GM19467 (cell line): ENCODE data around the gene OR6N1.

Experiments
- ATAC-seq: cut with Tn5 transposase; IDR thresholded peaks from one replicate; pipeline ENCODE4 v1.9.1; 2021; ENCODE audit warnings: mild to moderate bottlenecking, moderate library complexity; ENCODE audit not compliant: unreplicated experiment

The OR6N1 gene

DNA sequence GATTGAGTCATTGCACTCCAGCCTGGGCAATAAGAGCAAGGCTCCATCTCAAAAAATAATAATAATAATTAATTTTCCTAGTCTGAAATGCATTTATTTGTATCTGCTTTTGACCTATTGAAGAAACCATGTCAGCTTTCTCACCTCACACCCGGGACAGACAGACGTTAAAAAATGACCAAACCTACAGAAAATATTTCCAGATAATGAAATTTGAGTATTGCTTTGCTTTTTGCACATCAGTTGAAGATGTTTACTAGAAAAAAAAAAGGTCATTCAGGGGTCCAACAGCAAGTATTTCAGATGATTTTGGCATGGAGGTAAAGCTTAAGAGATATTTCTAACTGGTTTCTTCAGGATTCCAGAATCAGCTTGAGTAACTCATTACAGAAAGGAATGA is 17.6 kb downstream of the OR6N1 start, which contains the start of gene OR6K6:
TSS of gene OR6K6 (plus strand) at position 301 of the 400 bp plus-strand sequence. CDS start 168 bp downstream, outside the sequence.
- ATAC-seq: no peak

DNA sequence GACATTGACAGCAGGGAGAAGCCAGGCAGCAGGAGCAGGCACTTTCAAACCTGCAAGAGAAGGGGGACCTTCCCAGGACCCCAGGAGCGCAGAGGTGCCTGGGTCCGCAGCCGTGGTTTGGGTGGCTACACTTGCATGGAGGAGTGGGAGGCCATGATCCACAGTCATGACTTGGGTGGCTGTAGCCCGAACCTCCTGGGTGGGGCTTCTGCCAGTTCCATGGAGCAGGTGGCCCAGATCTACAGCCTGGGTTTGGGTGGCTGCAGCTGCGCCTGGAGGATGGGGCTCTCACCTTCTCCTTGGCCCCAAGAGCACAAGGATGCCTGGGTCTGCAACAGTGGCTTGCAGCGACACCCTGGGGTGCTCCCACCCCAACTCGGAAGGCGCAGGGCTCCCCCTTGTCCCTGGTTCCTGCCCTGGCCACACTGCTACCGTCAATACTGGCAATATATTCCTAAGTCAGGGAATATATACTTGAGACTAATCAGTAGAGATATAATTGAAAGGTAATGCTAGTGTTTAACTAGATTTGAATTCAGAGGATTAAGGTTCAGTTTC is 19.8 kb downstream of the OR6N1 start:
- no peak for ATAC-seq

DNA sequence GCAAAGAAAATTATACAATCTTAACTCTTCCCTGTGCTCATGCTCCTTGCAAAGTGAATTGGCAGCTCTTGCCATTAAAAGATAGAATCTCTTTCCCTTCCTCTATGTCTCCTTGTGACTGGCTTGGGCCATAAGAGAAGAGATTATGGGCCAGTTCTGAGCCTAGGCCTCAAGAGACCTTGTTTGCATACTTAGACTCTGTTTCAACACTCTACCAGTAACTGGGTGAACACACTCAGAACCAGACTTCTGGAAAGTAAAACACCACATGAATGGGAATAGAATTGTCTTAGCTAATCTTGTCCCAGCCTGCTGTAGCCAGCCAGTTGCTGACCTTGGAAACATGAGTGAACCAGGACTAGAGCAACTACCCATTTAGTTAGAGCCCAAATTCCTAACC is 36.1 kb downstream of the OR6N1 start:
- no peak for ATAC-seq

DNA sequence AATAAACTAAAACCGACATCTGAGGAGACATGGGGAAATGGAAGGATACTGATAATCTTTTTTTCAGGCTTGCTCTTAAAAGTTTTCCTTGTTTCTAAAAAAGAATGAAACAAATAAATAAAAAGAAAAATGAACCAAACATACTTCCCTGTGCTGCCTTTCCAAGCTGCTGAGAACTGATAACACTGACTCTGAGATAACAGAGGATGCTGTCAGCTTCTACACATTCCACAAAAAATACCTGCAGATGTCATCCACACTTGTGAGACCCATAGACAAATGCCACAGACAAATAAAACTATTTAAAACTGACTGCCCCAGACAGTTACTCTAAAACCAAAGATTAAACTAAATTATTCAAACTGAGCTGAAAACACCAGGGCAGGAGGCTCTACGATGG is 39.5 kb downstream of the OR6N1 start:
- no peak for ATAC-seq

DNA sequence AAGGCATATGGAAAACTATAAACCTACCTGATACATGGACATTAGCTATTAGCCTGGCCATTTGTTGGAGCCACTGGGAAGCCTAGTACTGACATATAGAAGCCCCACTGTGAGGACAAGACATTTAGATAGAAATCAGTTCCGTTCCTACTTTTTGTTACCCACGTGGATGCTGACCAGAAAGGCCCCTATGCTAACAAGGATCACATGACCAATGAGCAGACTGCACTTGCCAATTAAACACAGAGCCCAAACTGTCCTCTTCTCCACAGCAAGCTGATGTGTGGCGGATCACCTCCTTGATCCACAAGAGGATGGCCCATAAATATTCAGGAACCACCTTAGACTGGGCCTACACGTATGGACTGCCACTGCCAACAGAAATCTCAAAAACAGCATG is 40.3 kb downstream of the OR6N1 start:
- ATAC-seq: no peak

DNA sequence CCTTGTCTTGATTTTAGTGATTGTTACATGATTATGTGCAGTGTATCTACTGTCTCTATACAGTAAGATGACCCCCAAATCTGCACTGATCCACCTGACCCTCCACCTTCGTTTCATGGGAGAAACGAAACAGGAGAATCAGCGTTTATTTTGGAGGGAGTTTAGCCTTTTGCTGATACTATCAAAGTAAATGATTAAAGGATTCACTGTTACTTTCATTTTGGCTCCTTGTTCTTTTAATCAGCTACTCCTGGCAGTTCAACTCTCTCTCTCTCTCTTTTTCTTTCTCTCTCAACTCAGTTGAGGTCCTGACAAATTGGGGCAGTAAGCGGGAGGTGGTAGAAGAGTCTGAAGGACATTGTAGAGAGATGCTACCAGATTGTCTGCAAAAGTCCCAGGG is 41.5 kb downstream of the OR6N1 start:
- no peak for ATAC-seq

DNA sequence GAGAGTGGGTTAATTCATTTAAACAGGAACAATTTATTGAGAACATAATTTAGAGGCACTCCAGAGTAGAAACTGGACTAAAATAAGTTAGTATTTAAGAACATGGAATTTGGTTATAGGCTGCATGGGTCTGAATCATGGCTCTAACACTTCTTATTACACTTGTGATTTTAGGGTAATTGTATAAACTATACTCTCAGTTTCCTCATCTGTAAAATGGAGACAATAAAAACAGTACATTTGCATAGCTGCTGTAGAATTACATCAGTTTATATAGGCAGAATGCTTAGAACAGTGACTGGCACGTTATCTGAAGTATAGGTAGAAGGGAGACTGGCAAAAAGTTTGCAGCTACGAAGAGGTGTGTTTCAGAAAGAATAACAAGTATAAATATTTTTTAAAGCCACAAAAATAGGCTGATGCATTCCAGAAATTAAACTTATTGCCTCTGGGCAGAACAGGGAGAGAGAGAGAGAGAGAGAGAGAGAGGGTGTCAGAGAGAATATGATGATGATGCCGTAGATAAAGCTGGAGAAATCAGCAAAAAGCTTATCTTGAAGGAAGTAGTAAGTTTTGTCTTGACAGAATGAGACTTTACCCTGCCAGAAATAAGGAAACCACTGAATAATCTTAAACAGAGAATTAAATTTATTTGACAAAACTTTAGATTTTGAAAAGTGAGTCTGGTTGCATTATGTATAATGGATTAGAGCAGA is 43.3 kb downstream of the OR6N1 start:
- ATAC-seq: no peak

DNA sequence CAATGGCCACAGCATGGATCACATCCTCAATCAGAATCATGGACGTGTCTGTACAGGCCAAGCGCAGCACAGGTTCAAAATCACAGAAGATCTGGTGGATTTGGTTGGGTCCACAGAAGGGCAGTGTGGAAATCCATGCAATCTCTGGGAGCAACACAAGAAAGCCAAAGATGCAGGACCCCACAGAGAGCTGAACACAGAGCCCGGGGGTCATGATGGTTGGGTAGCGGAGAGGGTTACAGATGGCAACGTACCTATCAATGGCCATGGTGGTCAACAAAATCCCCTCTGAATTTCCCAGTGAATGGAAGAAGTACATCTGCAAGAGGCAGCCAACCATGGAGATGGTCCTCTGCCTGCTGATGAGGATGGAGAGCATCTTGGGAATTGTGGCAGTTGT is 47.6 kb downstream of the OR6N1 start:
- ATAC-seq: no peak

DNA sequence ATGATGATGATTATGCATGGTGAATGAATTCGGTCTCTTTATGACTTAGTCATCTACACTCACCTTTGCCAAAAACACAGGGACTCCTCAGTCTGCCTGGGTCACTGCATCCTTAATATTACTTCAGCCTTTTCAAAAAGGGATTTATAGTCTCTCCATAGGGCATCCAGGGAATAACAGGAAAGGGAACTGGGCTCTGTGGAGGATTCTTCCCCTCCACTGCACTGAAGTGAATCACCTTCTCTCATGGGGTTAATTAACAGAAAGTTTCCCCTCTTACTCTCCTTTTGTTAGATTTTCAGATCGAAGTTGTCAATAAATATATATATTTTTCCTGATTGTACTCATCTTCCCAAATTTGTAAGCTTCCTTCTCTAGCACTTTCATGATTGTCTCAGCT is 51.4 kb downstream of the OR6N1 start, which contains the start of gene OR6K3:
TSS of gene OR6K3 (minus strand) at position 101 of the 400 bp plus-strand sequence. CDS start 2,605 bp downstream, outside the sequence.
- ATAC-seq: no peak

DNA sequence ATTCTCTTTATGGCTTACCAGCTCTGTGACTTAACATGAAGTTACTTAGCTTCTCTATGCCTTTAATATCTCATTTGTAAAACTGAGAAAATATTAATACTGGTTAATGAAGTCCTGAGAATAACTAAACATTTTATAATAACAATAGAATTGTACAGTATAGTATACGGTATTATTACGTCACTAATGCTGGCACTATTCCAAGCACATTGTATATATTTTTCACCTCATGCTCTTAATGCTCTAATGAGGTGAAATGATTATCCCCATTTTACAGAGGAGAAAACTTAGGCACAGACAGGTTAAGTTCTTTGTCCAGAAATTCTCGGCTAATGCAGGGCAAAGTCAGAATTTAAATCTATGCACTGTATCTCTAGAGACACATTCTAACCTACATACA is 52.3 kb downstream of the OR6N1 start:
- ATAC-seq: no peak

DNA sequence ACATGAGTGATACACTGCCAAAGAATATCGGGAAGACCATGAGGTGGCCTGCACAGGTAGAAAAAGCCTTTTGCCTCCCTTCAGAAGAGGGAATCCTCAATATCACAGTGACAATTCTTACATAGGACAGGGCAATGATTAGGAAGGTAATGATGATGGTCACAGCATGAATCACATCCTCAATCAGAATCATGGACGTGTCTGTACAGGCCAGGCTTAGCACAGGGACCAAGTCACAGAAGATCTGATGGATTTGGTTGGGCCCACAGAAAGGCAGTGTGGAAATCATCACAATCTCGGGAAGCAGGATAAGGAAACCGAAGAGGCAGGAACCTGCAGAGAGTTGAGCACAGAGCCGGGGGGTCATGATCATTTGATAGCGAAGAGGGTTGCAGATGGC is 54.7 kb downstream of the OR6N1 start:
- no peak for ATAC-seq

DNA sequence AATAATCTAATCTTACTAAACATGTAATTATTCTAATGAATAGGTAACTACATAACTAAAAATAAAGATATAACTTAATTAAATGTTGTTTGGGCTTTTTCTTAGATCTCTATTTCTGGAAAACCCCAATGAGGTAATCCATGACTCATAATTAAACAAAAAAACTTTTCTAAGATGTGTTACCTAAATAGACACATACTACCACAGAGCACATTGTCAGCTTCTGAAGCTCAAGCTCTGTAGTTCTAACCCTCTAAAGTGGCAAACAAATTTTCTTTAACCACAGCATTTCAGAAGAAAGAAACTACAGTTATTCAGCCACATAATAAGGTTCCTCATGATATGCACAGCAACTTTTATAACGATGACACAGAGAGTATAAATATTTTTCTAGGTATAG is 55.7 kb downstream of the OR6N1 start:
- ATAC-seq: no peak

DNA sequence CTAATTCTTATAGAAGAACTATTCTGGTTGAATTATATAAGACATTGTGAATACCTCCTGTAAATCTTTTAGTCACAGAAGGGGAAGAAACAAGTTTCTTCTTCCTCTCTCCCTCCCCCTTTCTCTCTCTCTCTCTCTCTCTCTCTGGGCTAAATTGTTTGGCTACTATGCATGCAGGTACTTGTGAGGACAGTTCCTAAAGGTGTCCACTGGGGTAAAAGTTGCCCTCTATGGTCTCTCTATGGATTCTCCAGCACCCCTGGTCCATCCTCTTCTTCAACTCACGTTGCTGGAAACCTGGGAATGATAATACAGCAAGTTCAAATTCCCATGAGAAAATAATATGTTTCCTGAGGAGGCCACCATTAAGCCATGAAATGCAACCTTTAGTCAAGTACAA is 57.2 kb downstream of the OR6N1 start:
- no peak for ATAC-seq
